Gastrocnemius medialis (tissue), 4 donors: Measurements from ENCODE around the gene CDKAL1. TPM values are rescaled to one million over a fixed set of nuclear protein-coding genes. Genes with fewer than 3 reads are reported as not detected.
"Not testable (repeated sequence)": the region's sequence is repeated elsewhere in the genome, so short reads cannot be mapped to it uniquely, and the experiment has no call there.

Experiments
- ATAC-seq, 2 donors: fragments of 150-250 bp; one replicate each; pipeline ENCODE4 v1.9.1; 2016
- DNase-seq, 2 donors: peaks; one replicate each; pipeline ENCODE4 v3.0.0-alpha.2; 2019
- H3K27ac ChIP-seq, 4 donors: fragments of 200-600 bp; sonication (generic); 1 replicate in 1 of 4; 2 replicates in 3 of 4; pipeline ENCODE4 v1.5.1; 2016 to 2018; ENCODE audit warnings: mild to moderate bottlenecking in 2 of 4, moderate library complexity in 1 of 4
- H3K27me3 ChIP-seq, 3 donors: fragments of 200-600 bp; sonication (generic) in 2 of 3; 1 replicate in 1 of 3; 2 replicates in 2 of 3; pipeline versions ENCODE4 v1.5.1 to v1.6.0; 2016 to 2019; ENCODE audit warnings: mild to moderate bottlenecking in 1 of 3, moderate library complexity in 1 of 3
- H3K36me3 ChIP-seq, 2 donors: fragments of 200-600 bp; sonication (generic) in 1 of 2; one replicate each; pipeline ENCODE4 v1.5.1; 2017 to 2018
- H3K4me1 ChIP-seq, 2 donors: fragments of 200-600 bp; sonication (generic) in 1 of 2; one replicate each; pipeline ENCODE4 v1.5.1; 2016 to 2017; ENCODE audit warnings: mild to moderate bottlenecking in 2 of 2
- H3K4me3 ChIP-seq, 4 donors: fragments of 200-600 bp; sonication (generic) in 3 of 4; 1 replicate in 1 of 4; 2 replicates in 3 of 4; pipeline ENCODE4 v1.5.1; 2016 to 2019; ENCODE audit warnings: mild to moderate bottlenecking in 2 of 4
- H3K9me3 ChIP-seq, 3 donors: fragments of 200-600 bp; sonication (generic) in 2 of 3; 1 replicate in 1 of 3; 2 replicates in 2 of 3; pipeline ENCODE4 v1.5.1; 2016 to 2019
- POLR2A ChIP-seq, 2 donors: fragments of 450-650 bp; IDR thresholded peaks; one replicate each; pipeline ENCODE4 v1.6.1; 2017; ENCODE audit warnings: antibody characterized with exemption in 2 of 2, mild to moderate bottlenecking in 2 of 2, moderate library complexity in 2 of 2
- in situ Hi-C, 4 donors: fragments of 200-750 bp; cut with MboI; loops; one replicate each; pipeline versions ENCODE4 v1.15.0 to v1.8.0; 2017; ENCODE audit warnings: low sequenced_read_pairs in 4 of 4
- intact Hi-C: fragments of 100-400 bp; cut with DNase I; formaldehyde crosslinking; loops from one replicate; pipeline ENCODE4 v1.15.1; 2023; ENCODE audit warnings: low total_unique reads
- total RNA-seq, 4 donors: library from RNA; depleted of rRNA; stranded (reverse); fragments of >200 nt; gene quantifications; one replicate each; pipeline versions ENCODE4 v1.1.0 to v1.2.3, GENCODE V29; 2016
- TF ChIP-seq, protein P1 (sequence below), 5 experiments: fragments of 450-650 bp in 3 of 5; fragments of 200-600 bp in 2 of 5; sonication (generic) in 2 of 5; IDR thresholded peaks in 4 of 5; conservative IDR thresholded peaks in 1 of 5; 1 replicate in 4 of 5; 2 replicates in 1 of 5; pipeline ENCODE4 v1.5.1; 2016 to 2019; ENCODE audit warnings: antibody characterized with exemption in 5 of 5, mild to moderate bottlenecking in 3 of 5, moderate library complexity in 3 of 5

CDKAL1 gene
- total RNA-seq, 4 donors from 2014 or later, result 9.6 to 17.0 (median 11.4) TPM

DNA sequence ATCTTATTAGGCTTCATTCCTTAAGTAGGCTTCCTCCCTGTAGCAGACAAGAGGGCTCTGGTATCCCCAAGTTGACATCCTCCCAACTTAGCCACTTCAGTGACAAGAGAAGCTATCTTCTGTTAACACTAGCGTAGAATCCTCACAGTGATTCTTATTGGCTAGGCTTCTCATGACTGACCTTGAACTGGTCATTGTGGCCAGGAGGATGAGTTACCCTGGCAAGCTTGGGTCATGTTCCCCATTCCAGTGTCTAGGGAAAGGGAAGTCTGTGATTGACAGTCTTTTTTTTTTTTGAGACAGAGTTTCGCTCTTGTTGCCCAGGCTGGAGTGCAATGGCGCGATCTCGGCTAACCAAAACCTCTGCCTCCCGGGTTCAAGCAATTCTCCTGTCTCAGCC, 7.1 kb downstream of the CDKAL1 start:
- Histone ChIP-seq H3K27me3 (no peaks in the 10 kb centered on the region), H3K27ac (peak overlapping the region; percentile 54 to 83 (median 70)), H3K4me3 (no peak overlapping the region), H3K9me3 (no peaks in the 10 kb centered on the region), H3K36me3 (peaks cover 0 to 6% of the 10 kb centered on the region in 2 donors), H3K4me1 (peaks cover 20 to 25% of the 10 kb centered on the region in 2 donors)
- peak in 1 of 2 donors; percentile 67 for ATAC-seq
- in situ Hi-C loops, result loop anchor here in 2 of 4 donors (25.0 kb wide), 1 partner anchor 454 kb away; no protein-coding TSS in a partner anchor
- no peak for DNase-seq
- intact Hi-C loops, result no loop called here
- no peak for TF ChIP-seq POLR2A (IDR thresholded peaks at IDR 0.05)
- TF ChIP-seq, protein P1, sequence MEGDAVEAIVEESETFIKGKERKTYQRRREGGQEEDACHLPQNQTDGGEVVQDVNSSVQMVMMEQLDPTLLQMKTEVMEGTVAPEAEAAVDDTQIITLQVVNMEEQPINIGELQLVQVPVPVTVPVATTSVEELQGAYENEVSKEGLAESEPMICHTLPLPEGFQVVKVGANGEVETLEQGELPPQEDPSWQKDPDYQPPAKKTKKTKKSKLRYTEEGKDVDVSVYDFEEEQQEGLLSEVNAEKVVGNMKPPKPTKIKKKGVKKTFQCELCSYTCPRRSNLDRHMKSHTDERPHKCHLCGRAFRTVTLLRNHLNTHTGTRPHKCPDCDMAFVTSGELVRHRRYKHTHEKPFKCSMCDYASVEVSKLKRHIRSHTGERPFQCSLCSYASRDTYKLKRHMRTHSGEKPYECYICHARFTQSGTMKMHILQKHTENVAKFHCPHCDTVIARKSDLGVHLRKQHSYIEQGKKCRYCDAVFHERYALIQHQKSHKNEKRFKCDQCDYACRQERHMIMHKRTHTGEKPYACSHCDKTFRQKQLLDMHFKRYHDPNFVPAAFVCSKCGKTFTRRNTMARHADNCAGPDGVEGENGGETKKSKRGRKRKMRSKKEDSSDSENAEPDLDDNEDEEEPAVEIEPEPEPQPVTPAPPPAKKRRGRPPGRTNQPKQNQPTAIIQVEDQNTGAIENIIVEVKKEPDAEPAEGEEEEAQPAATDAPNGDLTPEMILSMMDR (IDR thresholded peaks at IDR 0.05 in 4 of 5, conservative IDR thresholded peaks at IDR 0.05 in 1 of 5), result no peak

- H3K36me3 ChIP-seq, result peaks cover 0 to 12% of the 10 kb centered on the region in 2 donors
Measured at GRCh38 chr6:20542927-20543602, 8.8 kb downstream of the CDKAL1 start.

GRCh38 chr6:20548264-20548663, 14.0 kb downstream of the CDKAL1 start:
- ATAC-seq (no peak), DNase-seq (no peak)
- H3K9me3 ChIP-seq, result no peaks in the 10 kb centered on the region
- in situ Hi-C loops (loop anchor here in 2 of 4 donors (25.0 kb wide), 1 partner anchor 461 kb away; no protein-coding TSS in a partner anchor), intact Hi-C loops (no loop called here)
- H3K36me3 ChIP-seq, result peaks cover 0 to 24% of the 10 kb centered on the region in 2 donors
- H3K4me3 ChIP-seq, result no peak overlapping the region
- no peak for TF ChIP-seq POLR2A (IDR thresholded peaks at IDR 0.05)
- TF ChIP-seq, protein P1 (IDR thresholded peaks at IDR 0.05 in 4 of 5, conservative IDR thresholded peaks at IDR 0.05 in 1 of 5), result no peak
- no peaks in the 10 kb centered on the region for H3K27me3 ChIP-seq
- H3K4me1 ChIP-seq, result peaks cover under 1 to 2% of the 10 kb centered on the region in 2 donors
- no peak overlapping the region for H3K27ac ChIP-seq

More at GRCh38 chr6:20542927-20543602, 8.8 kb downstream of the CDKAL1 start:
- Histone ChIP-seq H3K9me3 (no peaks in the 10 kb centered on the region), H3K27ac (peak overlapping the region in 2 of 4 donors; percentile 27 to 75), H3K4me3 (no peak overlapping the region), H3K27me3 (no peaks in the 10 kb centered on the region), H3K4me1 (peaks cover 20 to 25% of the 10 kb centered on the region in 2 donors)
- ATAC-seq (no peak), DNase-seq (no peak)
- in situ Hi-C loops (loop anchor here in 2 of 4 donors (25.0 kb wide), 1 partner anchor 456 kb away; no protein-coding TSS in a partner anchor), intact Hi-C loops (no loop called here)
- TF ChIP-seq, protein P1 (IDR thresholded peaks at IDR 0.05 in 4 of 5, conservative IDR thresholded peaks at IDR 0.05 in 1 of 5), result no peak
- TF ChIP-seq POLR2A (IDR thresholded peaks at IDR 0.05), result no peak

GRCh38 chr6:20549398-20549797, 15.1 kb downstream of the CDKAL1 start:
- H3K4me3 ChIP-seq, intact Hi-C loops, H3K27ac ChIP-seq, DNase-seq, ATAC-seq, H3K9me3 ChIP-seq, H3K27me3 ChIP-seq, H3K4me1 ChIP-seq: not testable (repeated sequence)
- in situ Hi-C loops, result loop anchor here in 2 of 4 donors (25.0 kb wide), 1 partner anchor 462 kb away; no protein-coding TSS in a partner anchor
- peaks cover 0 to 28% of the 10 kb centered on the region in 2 donors for H3K36me3 ChIP-seq

- Histone ChIP-seq H3K27me3 (no peaks in the 10 kb centered on the region), H3K27ac (no peak overlapping the region), H3K4me3 (no peak overlapping the region), H3K4me1 (peaks cover under 1 to 1% of the 10 kb centered on the region in 2 donors), H3K9me3 (no peaks in the 10 kb centered on the region), H3K36me3 (peaks cover 0 to 16% of the 10 kb centered on the region in 2 donors)
- no peak for ATAC-seq
- intact Hi-C loops (no loop called here), in situ Hi-C loops (loop anchor here in 1 of 4 donors (25.0 kb wide), 1 partner anchor 783 kb away; no protein-coding TSS in a partner anchor)
- DNase-seq, result no peak
- TF ChIP-seq, protein P1 (IDR thresholded peaks at IDR 0.05 in 4 of 5, conservative IDR thresholded peaks at IDR 0.05 in 1 of 5), result no peak
- TF ChIP-seq POLR2A (IDR thresholded peaks at IDR 0.05), result no peak
Measured at GRCh38 chr6:20554326-20554725, 20.1 kb downstream of the CDKAL1 start.
